GM21381 (cell line): ENCODE data around the gene EPS8L2.
A peak's percentile ranks its signal among the peaks of the same experiment; 100 is the strongest.
"Not testable (repeated sequence)": the region's sequence is repeated elsewhere in the genome, so short reads cannot be mapped to it uniquely, and the experiment has no call there.

Experiments
- ATAC-seq: cut with Tn5 transposase; IDR thresholded peaks from one replicate; pipeline ENCODE4 v1.9.1; 2021; ENCODE audit warnings: mild to moderate bottlenecking, moderate library complexity; ENCODE audit not compliant: unreplicated experiment

Gene EPS8L2

DNA sequence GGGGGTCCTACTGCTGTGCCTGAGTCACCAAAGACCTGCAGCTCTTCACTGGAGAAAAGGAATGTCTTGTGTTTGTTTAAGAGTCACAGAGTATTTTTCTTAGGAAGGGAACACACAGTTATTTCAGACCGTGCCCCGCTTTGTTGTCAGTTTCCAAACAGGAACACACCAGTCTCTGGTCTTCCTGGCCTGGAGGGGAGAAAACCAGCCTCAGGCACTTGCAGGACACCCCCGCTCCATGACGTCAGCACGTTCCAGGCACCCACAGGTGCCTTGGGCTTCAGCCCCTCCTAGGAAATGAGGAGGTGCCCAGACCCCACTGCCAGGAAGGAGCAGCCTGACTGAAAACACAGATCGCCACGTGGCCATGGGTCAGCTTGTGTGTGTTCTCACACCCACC lies 16.4 kb upstream of the EPS8L2 start:
- ATAC-seq: no peak

DNA sequence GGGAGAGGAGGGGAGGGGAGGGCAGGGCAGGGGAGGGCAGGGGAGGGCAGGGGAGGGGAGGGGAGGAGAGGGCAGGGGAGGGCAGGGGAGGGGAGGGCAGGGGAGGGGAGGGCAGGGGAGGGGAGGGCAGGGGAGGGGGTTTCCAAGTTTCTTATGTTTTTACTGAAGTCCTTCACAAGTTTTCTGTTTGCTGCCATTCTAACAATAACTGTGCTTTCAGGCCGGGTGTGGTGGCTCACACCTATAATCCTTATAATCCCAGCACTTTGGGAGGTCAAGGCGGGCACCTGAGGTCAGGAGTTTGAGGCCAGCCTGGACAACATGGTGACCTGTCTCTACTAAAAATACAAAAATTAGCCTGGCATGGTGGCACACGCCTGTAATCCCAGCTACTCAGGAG lies 15.8 kb upstream of the EPS8L2 start:
- ATAC-seq: not testable (repeated sequence)

GRCh38 chr11:690738-691633 lies 15.0 kb upstream of the EPS8L2 start:
- ATAC-seq: no peak

DNA sequence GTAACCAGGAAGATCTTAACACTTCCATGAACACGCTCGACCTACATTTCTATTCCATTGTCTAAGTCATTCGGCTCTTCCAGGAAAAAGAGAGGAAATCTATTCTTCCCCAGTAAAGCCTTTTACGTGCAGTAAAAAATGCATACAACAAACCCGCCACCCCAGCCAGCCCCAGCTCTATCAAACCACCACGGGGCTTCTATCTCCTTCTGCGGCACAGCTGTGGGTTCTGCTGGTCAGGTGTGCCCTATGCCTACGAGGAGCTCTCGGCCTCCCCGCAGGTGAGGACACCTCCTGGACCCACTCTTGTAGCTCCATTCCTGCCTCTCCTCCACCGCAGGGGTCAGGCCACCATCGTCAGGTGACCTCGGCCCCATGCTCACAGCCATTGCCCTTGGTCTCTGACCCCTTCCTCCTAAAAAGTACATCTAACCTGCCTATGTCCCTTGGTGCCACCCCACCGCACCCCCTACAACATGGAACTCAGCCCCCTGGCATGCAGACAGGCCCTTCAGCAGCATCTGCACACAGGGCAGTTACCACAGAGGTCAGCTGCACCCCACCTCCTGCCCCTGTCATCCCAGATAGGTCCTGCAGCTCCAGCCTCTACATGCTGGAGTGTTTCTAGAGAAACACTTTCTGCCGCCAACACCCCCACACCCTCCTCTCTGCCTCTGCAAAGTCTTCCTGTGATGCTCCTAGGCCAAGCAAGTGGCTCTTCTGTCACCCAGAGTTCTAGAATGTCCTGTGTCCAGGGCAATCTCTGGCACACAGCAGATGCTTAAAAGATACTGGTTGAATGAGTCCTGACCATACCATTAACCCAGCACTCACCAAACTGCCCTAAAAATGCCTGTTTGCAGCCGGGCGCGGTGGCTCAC lies 14.1 kb upstream of the EPS8L2 start:
- no peak for ATAC-seq

- ATAC-seq: no peak
Observed at GRCh38 chr11:692824-693414, 13.1 kb upstream of the EPS8L2 start.

- ATAC-seq: no peak
Observed at GRCh38 chr11:693415-693831, 12.6 kb upstream of the EPS8L2 start.

GRCh38 chr11:693887-694562 lies 12.0 kb upstream of the EPS8L2 start:
- no peak for ATAC-seq

DNA sequence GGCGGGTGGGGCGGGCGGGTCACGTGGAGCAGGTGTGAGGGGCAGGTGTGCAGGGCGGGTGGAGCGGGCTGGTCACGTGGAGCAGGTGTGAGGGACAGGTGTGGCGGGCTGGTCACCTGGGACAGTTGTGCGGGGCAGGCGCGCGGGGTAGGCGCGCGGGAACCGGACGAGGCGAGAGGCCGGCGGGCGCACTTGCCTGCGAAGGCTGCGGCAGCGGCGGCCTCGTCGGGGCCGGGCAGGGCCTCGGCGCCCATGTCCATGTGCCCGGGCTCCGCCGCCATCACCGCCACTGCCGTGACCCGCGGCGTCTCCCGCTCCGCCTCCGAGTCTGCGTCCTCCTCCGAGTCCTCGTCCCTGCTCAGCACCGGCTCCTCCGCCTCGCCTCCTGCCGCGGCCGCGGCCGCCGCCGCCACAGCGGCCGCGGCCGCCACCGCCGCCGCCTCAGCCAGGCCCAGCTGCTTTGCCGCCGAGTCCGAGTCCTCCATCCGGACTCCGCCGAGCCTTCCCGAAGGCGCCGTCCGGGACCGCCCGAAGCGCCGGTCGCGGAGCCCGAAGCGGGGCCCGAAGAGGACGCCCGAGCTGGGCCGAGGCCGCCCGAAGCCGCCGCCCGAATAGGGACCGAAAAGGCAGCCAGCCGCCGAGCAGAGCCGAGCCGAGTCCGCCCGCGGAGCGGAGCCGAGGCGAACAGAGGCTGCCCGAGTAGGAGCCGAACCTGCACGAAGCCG lies 11.3 kb upstream of the EPS8L2 start, which contains the start of gene DEAF1:
Gene DEAF1, minus strand, starts transcription at position 660 of the 725 bp plus-strand sequence. Its CDS starts 175 bp downstream, at position 485.
- peak; percentile 74 for ATAC-seq

DNA sequence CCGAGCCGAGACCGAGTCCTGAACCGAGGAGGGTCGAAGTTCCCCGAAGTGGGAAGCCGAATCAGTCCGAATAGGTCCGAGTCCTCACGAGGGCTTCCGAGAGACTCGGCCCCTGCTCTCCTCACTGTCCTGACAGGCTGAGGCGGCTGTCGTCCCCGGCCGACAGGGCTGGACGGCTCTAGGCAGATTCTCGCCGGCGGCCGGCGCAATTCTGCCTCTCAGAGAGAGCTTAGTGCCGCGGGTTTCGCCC lies 10.8 kb upstream of the EPS8L2 start:
- no peak for ATAC-seq

DNA sequence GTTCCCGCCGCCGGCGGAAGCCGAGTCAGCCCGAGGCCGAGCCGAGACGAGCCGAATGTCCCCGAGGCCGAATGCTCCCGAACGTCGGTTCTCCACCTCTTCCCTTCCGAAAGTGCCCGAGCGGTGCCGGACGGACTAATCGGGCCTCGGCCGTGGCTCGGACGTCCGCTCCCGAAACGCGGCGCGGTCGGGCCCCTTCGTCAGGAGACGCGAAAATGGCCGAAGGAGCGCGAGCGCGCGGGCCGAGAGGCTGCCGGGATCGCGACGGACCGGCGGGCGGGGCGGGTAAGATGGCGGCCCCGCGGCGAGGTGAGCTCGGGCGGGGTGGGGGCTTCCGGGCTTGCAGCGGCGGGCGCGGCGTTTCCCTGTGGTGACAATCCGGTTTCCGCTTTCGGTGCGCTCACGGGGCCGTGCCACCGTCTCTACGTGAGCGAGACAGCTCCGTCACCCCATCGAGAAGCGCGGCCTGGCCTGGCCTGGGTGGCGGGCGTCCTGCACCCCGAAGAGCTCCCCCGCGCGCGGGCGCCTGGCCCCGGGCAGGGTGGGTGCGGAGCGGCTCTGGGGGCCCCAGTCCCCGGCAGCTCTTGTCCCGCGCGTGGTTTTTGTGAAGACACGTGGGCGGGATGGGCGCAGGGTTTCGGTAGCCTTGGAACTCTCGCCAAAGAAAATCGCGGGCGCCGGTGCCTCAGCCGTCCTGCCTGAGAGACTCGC lies 10.3 kb upstream of the EPS8L2 start, which contains the start of gene TMEM80:
Gene TMEM80, plus strand, starts transcription at position 279 of the 711 bp plus-strand sequence. Its CDS starts 12 bp downstream, at position 291.
- ATAC-seq: peak; percentile 73

DNA sequence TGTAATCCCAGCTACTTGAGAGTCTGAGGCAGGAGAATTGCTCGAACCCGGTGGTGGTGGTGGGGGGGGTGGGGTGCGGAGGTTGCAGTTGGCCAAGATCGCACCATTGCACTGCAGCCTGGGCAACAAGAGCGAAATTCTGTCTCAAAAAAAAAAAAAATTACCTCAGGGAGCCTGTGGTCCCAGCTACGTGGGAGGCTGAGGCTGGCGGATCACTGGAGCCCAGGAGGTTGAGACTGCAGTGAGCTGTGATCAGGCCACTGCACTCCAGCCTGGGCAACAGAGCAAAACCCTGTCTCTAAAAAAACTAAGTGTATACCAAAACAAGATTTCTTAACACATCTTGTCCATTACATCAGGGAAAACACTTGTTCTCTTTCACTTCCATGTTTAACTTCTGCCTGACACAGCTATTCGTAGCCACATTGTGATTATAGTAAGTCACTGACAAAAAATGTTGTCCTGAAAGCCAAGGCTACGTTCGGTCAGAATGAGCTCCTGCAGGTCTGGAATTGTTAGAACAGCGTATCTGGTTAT lies 9.0 kb upstream of the EPS8L2 start:
- ATAC-seq: no peak

DNA sequence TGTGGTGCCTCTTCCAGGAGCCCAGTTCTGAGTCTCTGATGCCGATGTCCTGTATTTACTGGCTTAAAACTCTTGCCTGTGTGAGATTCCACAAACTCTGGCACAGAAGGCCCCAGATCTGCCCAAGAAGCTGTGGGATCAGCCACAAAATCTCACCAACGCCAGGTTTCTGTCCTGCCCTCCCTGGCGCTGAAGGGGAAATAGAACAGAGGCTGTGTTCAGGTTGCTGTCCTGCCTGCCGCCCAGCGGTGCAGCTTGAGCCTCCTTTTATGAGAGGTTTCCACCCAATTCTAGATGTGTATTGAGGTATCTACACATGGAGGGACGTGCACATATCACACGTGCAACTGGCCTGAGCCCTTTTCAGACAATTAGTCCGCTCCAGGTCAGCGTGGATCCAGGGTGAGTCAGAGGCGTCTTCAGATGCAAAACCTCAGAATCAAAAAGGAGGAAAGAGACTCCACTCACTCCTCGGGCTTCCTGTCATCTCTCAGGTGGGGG lies 8.2 kb upstream of the EPS8L2 start:
- no peak for ATAC-seq

DNA sequence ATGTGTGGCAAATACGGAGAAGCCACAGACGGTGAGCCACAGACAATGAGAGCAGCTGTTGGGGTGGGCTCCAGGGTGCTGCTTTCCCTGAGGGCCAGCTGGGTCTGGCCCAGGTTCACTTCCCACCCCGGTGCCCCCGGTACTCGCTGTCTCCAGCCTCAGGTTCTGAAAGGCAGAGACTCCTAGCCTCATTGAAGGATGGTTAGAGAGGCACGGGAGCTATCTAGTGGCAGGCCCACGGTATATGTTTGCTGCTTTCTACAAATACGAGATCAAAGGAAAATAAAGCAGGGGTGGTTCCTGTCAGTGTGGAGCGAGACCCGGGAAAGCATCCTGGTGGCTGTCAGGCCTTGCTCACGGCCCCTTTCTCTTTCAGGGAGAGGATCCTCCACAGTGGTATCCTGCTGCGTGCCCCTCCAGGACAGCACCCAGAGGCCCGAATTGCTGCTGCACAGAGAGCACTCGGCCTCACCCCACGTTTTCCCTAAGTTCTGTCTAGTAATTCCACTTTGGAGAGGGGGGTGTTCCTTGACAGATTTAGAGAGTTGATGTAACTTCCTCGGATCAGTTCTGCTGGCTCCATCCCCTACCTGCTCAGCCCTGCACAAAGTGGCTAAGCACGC lies 7.4 kb upstream of the EPS8L2 start:
- no peak for ATAC-seq

GRCh38 chr11:699116-699508 lies 6.9 kb upstream of the EPS8L2 start:
- no peak for ATAC-seq

DNA sequence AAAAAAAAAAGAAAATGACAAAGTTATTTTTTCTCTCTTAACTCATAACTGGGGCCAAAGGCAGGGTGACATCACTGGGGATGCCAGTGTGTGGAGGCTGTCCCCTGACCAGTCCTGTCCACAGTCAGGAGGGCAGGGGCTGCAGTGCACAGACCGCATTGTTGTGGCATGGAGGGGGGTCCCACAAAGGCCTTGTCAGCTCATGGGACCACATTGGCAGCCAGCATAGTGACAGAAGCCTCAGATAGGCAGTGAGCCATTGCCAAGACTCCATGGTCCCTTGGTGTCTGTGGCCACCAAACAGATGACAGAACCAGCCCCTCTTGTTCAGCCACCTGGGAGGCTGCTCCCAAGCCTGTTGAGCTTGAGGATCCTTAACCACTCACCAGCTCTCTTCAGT lies 6.3 kb upstream of the EPS8L2 start:
- ATAC-seq: no peak

DNA sequence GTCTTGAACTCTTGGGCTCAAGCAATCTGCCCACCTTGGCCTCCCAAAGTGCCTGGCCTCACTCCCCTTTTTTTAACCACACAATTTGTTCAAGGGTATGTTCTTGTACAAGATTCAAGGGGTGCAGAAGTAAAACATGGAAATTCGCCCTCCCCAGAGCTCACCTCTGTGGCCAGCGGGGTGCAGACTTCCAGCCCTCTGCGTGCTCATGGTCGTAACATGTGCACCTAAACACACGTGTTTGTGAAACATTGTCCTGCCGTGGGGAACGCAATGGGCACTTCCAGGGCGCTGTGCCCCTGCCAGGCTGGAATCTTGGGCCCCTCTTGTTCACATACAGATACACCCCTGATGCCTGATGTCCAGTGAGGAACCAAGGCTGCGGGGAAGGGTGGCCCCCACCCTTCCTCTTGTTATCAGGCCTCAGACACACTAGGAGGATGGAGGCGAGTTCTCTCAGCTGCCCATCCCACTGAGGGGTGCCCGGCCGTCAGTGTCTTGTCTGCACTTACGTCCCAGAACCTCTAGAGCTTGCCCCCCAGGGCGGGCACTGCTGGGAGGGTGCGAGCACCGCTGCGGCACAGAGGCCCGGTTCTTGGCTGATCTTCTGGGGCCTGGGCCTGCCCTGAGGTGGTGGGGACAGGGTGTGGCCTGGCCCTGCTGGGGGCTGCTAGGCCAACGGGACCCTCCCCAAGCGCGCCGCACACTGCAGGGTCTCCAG lies 4.1 kb upstream of the EPS8L2 start:
- no peak for ATAC-seq

- no peak for ATAC-seq
Observed at GRCh38 chr11:702462-703461, 3.3 kb upstream of the EPS8L2 start.
